Testis (tissue), 2 donors: ENCODE results near the gene S100A10.
A peak's percentile ranks its signal among the peaks of the same experiment; 100 is the strongest.

Experiments used
- CTCF ChIP-seq, 3 experiments: fragments of 450-650 bp in 2 of 3; fragments of 200-600 bp in 1 of 3; sonication (generic) in 1 of 3; IDR thresholded peaks; one replicate each; pipeline ENCODE4 v1.5.1; 2016 to 2019; ENCODE audit warnings: antibody characterized with exemption in 3 of 3, mild to moderate bottlenecking in 2 of 3, moderate library complexity in 1 of 3
- POLR2A ChIP-seq: fragments of 450-650 bp; IDR thresholded peaks from one replicate; pipeline ENCODE4 v1.6.1; 2017; ENCODE audit warnings: antibody characterized with exemption, mild to moderate bottlenecking, moderate library complexity

DNA sequence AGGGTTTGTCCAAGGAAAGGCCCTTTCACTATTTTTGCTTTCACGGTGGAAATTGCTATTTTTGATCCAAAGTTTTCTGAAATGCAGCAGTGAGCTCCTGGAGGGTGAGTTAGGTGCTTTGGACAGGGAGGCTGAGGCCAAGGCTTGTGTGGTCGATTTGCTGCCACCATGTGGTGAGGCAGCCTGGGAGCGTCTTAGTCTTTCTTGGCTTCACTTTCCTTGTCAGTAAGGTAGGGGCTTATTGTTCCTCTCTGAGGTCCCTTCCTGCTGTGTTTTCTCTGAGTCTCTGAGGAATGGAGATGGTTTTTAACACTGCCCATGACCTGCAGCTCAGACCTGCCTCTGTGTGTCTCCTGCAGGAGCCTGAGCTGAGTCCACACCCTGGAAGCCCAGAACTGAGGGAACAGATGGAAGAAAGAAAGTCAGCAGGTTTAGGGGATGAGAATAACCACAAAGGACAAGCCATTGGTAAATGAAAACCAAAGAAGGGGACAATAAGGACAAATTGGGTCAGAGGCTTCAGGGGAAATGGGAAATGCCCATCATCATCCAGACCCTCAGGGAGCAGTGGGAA is 20.1 kb upstream of the S100A10 start:
- no peak for TF ChIP-seq POLR2A
- peak in 2 of 3 experiments; percentile 10 to 36 for TF ChIP-seq CTCF (IDR thresholded peaks at IDR 0.05)
